ENCODE measurements around the gene TRAK2. TPM values are rescaled to one million over a fixed set of nuclear protein-coding genes. Genes with fewer than 3 reads are reported as not detected.
A peak's percentile ranks its signal among the peaks of the same experiment; 100 is the strongest.

Gene TRAK2
- total and polyA plus RNA-seq, 2 donors (not counting 1 experiment from before 2014, with no cell fraction given) = 73.2 to 81.1 TPM

- H3K4me1 ChIP-seq (ENCODE audit: control insufficient read depth, extremely low read depth, insufficient read depth, low read length) = peaks cover 7% of the 10 kb centered on the region
- no peak overlapping the region for H3K27ac ChIP-seq (ENCODE audit: insufficient read depth, low read length)
- H4K20me1 ChIP-seq (ENCODE audit: control insufficient read depth, extremely low read depth, insufficient read depth, low read length) = no peaks in the 10 kb centered on the region
- peak overlapping the region in 1 of 4 experiments; percentile 78 for H3K4me3 ChIP-seq (replicated peaks in 1 of 4; ENCODE audit: control extremely low read depth in 1 of 4, insufficient read depth in 1 of 4, low read depth in 3 of 4, low read length in 4 of 4)
- H3K36me3 ChIP-seq (ENCODE audit: control insufficient read depth, insufficient read depth, low read length) = no peaks in the 10 kb centered on the region
- no peak overlapping the region for H3K4me2 ChIP-seq (ENCODE audit: extremely low read depth, insufficient read depth, low read length)
- H3K27me3 ChIP-seq (ENCODE audit: control insufficient read depth, insufficient read depth, low read length) = no peaks in the 10 kb centered on the region
- DNase-seq (ENCODE audit: low read depth in 2 of 2) = peak; percentile 68 to 82
- peaks cover 10% of the 10 kb centered on the region for H3K79me2 ChIP-seq (ENCODE audit: control insufficient read depth, insufficient read depth, low read length)
- TF ChIP-seq CTCF (conservative IDR thresholded peaks at IDR 0.05 in 1 of 2, IDR thresholded peaks at IDR 0.05 in 1 of 2; ENCODE audit: low read depth in 1 of 2, low read length in 2 of 2) (no peak), EZH2 (IDR thresholded peaks at IDR 0.05; ENCODE audit: low read length, missing control alignments) (no peak)
- H2AFZ ChIP-seq (ENCODE audit: low read length) = no peak overlapping the region
- no peak overlapping the region for H3K9ac ChIP-seq (ENCODE audit: insufficient read depth, low read length)
- no peaks in the 10 kb centered on the region for H3K9me3 ChIP-seq (ENCODE audit: control insufficient read depth, insufficient read depth, low read depth, low read length)
These were observed 48.4 kb downstream of the TRAK2 start for GRCh38 chr2:201402651-201403562.

- H3K36me3 ChIP-seq (ENCODE audit: control insufficient read depth, insufficient read depth, low read length) = peaks cover 2% of the 10 kb centered on the region
- no peak overlapping the region for H3K9ac ChIP-seq (ENCODE audit: insufficient read depth, low read length)
- no peaks in the 10 kb centered on the region for H4K20me1 ChIP-seq (ENCODE audit: control insufficient read depth, extremely low read depth, insufficient read depth, low read length)
- H2AFZ ChIP-seq (ENCODE audit: low read length) = no peak overlapping the region
- H3K4me1 ChIP-seq (ENCODE audit: control insufficient read depth, extremely low read depth, insufficient read depth, low read length) = peaks cover 4% of the 10 kb centered on the region
- no peak overlapping the region for H3K4me3 ChIP-seq (replicated peaks in 1 of 4; ENCODE audit: control extremely low read depth in 1 of 4, insufficient read depth in 1 of 4, low read depth in 3 of 4, low read length in 4 of 4)
- no peaks in the 10 kb centered on the region for H3K9me3 ChIP-seq (ENCODE audit: control insufficient read depth, insufficient read depth, low read depth, low read length)
- H3K79me2 ChIP-seq (ENCODE audit: control insufficient read depth, insufficient read depth, low read length) = peaks cover 8% of the 10 kb centered on the region
- no peak overlapping the region for H3K27ac ChIP-seq (ENCODE audit: insufficient read depth, low read length)
- no peak overlapping the region for H3K4me2 ChIP-seq (ENCODE audit: extremely low read depth, insufficient read depth, low read length)
- TF ChIP-seq CTCF (conservative IDR thresholded peaks at IDR 0.05 in 1 of 2, IDR thresholded peaks at IDR 0.05 in 1 of 2; ENCODE audit: low read depth in 1 of 2, low read length in 2 of 2) (no peak), EZH2 (IDR thresholded peaks at IDR 0.05; ENCODE audit: low read length, missing control alignments) (no peak)
- DNase-seq (ENCODE audit: low read depth in 2 of 2) = no peak
- no peaks in the 10 kb centered on the region for H3K27me3 ChIP-seq (ENCODE audit: control insufficient read depth, insufficient read depth, low read length)
These were observed 49.4 kb downstream of the TRAK2 start for GRCh38 chr2:201401815-201402214.

- H3K4me1 ChIP-seq (ENCODE audit: control insufficient read depth, extremely low read depth, insufficient read depth, low read length) = peaks cover 2% of the 10 kb centered on the region
- H2AFZ ChIP-seq (ENCODE audit: low read length) = no peak overlapping the region
- H3K9ac ChIP-seq (ENCODE audit: insufficient read depth, low read length) = no peak overlapping the region
- H3K27me3 ChIP-seq (ENCODE audit: control insufficient read depth, insufficient read depth, low read length) = no peaks in the 10 kb centered on the region
- TF ChIP-seq EZH2 (IDR thresholded peaks at IDR 0.05; ENCODE audit: low read length, missing control alignments) (no peak), CTCF (conservative IDR thresholded peaks at IDR 0.05 in 1 of 2, IDR thresholded peaks at IDR 0.05 in 1 of 2; ENCODE audit: low read depth in 1 of 2, low read length in 2 of 2) (no peak)
- peaks cover 7% of the 10 kb centered on the region for H3K36me3 ChIP-seq (ENCODE audit: control insufficient read depth, insufficient read depth, low read length)
- H3K9me3 ChIP-seq (ENCODE audit: control insufficient read depth, insufficient read depth, low read depth, low read length) = no peaks in the 10 kb centered on the region
- no peak overlapping the region for H3K27ac ChIP-seq (ENCODE audit: insufficient read depth, low read length)
- DNase-seq (ENCODE audit: low read depth in 2 of 2) = no peak
- no peak overlapping the region for H3K4me3 ChIP-seq (replicated peaks in 1 of 4; ENCODE audit: control extremely low read depth in 1 of 4, insufficient read depth in 1 of 4, low read depth in 3 of 4, low read length in 4 of 4)
- H4K20me1 ChIP-seq (ENCODE audit: control insufficient read depth, extremely low read depth, insufficient read depth, low read length) = no peaks in the 10 kb centered on the region
- no peaks in the 10 kb centered on the region for H3K79me2 ChIP-seq (ENCODE audit: control insufficient read depth, insufficient read depth, low read length)
- no peak overlapping the region for H3K4me2 ChIP-seq (ENCODE audit: extremely low read depth, insufficient read depth, low read length)
These were observed 54.7 kb downstream of the TRAK2 start for GRCh38 chr2:201396595-201396994.

Data from fibroblast of lung (primary cell).